ENCODE measurements around the gene UTS2R.

UTS2R gene

GRCh38 chr17:82371333-82372248 is at the start of gene UTS2R:
TSS of gene UTS2R (plus strand) at chr17:82371765. CDS start at chr17:82374325, 2,560 bp downstream.
- no peak for DNase-seq (ENCODE audit: low spot score)

DNA sequence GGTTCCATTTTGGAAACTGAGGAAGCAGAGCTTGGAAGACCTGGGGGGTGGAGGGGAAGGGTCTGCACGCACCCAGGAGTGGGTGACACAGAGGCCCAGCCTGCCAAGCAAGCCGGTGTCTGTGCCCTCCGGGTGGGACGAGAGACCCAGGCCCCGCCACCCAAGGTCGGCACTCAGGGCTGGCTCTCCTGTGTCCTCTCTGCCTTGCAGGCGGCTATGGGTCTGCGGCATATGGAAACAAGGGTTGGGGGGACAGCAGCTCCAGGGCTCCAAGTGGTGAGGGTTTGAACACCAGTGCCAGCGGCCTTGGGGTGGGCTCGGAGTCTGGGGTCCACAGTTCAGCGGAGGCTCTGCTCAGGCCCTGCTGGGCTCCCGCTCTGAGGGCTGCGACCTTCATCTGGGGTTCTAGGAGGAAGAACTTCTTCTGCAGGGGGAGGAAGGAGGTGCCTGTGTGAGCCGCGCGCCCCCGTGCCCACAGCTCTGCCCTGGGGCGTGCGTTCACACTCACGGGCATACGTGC is 49.6 kb upstream of the UTS2R start:
- no peak for DNase-seq (ENCODE audit: low spot score)

DNA sequence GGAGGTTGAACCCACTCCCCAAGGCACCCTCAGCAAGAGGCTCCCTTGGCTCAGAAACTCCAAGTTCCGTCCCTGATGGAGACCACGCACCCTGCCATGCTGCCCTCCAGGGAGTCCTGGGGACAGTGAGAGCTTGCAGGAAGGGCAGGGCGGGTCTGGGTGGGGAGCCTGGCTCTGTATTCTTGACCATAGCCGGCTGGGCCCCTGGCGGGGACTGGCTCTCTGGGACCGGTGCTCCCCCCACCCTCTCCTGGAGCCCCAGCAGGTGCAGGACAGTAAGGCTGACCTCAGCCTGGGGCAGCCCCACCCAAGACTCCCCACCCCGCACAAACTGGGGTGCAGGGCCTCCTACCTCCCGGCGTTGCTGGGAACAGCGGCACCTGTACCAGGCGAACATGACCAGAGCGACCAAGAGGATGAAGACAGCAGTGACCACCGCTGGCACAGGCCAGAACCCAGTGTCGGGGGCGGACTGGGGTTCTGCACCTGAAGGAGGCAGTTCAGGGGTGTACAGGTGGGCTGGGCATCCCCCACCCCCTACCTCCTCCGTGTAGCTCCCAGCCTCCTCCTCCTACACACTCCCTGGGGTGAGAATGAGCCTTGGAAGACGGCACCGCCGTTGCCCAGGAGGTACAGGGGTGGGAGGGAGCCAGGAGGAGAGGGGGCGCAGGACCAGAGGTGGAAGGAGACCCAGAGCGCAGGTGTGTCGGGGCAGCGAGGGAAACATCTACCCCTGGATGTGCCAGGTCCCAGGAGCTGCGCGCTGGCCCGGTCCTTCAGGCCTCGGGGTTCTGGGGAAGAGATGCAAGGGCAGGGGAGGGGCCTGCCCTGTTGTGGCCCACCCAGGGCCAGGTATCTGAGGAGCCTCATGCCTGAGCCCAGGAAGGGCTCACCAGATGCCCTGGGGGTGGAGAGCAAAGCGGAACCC is 48.8 kb upstream of the UTS2R start:
- DNase-seq (ENCODE audit: low spot score): no peak

DNA sequence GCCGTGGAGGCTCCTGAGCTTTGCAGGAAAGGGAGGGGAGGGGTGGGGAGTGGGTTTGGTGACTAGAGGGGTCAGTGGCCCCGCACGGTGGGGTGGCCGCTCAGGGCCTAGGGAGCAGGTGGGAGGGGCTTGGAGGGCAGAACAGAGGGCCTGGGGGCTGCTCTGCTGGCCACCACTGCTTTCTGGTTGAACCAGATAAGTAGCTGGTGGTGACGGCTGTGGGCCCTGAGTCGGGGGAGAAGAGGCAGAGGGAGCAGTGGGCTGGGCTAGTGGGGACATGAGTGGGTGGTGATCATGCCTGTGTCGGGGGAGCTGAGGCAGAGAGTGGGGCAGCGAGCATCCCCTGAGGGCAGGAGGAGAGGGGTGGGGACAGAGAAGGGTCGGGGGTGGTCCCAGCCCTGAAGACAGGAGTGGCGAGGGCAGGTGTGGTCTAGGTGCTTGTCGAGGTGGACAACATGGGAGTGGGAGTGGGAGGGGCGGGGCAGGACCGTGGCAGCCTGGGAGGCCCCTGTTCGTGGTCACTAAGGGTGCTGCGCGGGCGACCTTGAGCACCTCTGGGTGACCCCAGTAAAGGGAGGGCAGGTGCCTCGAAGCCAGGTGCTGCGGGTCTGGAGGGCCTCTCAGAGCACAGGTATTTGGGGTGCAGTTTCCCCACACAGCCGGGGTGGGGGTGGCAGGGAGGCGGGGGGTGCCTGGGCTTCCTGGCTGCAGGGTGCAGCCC is 47.9 kb upstream of the UTS2R start:
- no peak for DNase-seq (ENCODE audit: low spot score)

GRCh38 chr17:82324566-82325285 is 46.8 kb upstream of the UTS2R start:
- DNase-seq (ENCODE audit: low spot score): no peak

DNA sequence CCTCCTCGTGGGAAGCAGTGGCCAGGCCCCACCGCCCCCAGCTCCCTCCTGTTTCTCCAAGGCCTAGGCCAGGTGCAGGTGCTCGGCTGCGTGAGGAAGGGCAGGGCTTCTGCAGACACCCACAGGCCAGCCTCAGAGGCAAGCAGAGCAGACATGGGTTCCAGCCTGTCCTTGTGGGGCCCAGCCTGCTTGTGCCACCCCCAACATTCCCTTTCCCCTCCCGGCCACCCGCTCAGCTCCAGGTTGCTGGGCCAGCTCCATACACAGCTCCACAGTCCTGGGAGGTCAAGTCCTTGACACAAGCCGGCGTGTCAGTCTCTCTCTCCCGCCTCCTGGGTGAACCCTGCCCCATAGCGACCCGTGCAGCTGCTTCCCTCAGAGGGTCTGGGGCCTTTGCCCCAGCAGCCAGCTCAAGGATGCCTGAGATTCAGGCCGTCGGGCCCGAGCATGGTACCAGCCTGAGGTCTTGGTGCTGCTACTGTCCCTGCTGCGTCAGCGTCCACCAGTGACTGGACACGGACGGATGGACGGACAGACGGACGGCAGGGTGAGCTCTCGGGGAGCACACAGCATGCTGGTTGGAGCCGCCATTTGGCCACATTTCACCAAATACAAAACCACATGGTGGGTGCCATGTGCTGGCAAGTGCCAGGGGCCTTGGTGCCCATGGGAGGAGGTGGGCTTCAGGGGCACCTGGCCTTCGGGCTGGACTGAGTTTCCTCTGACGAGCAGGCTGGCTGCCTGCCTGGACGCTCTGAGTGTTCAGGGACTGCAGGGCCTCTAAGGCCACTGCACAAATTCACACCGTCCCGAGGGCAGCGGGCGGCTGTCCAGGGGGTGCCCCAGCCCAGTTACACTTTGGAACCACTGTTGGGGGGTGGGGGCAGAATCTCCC is 46.0 kb upstream of the UTS2R start:
- DNase-seq (ENCODE audit: low spot score): no peak

DNA sequence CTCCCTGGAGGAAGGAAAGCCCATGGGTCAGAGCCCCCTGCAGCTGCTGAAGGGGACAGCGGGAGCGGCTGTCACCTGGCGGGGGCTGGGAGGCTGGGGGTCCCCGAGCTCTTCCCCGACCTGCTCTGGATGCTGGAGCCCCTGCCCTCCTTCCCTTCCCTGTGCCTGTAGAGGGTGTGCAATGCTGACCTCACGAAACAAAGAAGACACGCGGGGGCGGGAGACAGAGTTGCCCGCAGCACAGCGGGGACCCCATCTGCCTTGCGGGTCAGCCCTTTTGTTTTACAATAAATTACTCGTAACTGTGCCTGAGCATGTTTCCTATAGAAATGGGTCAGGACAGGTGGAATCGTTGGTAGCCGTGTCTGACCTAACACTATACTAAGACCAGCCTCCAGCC is 44.3 kb upstream of the UTS2R start:
- DNase-seq (ENCODE audit: low spot score): no peak

GRCh38 chr17:82327757-82328140 is 43.8 kb upstream of the UTS2R start:
- DNase-seq (ENCODE audit: low spot score): no peak

DNA sequence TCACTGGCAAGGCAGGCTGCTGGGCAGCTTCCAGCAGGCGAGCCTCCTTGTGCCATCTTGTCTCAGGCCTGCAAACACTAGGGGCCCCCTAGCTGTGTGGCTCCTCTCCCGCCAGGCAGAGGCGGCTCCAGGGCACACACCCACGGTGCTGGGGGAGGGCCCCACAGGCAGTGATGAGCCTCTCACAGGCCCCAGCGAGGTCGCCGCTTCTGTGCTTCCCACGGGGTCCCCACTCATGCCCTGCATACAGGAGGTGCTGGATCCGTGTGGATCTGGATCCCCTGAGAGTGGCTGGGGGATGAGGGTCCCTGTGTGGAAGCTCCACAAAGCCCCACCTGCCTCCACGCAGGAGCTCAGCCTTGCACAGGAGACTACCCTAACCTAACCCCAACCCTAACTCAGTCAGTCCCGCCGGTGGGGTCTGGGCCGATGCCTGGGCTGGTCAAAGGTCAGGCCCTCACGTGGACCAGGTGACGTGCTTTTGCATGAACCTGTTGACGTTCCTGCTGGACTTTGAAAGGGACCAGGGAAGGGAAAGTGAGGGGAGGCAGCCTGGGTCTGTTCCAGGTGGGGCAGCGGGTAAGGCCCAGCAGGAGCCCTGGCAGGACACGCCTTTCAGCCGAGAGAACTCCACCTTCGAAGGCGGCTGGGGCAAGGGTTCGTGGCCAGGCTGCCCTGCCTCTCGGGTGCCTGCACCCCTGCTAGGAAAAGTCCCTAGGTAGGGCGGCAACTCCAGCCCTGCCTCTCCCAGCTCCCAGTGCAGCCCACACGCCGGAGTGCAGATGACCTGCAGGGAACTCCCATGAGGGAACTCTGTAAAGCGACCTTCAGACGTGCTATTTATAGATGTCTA is 43.2 kb upstream of the UTS2R start:
- DNase-seq (ENCODE audit: low spot score): no peak

- no peak for DNase-seq (ENCODE audit: low spot score)
Measured at GRCh38 chr17:82328994-82329507, 42.5 kb upstream of the UTS2R start.

DNA sequence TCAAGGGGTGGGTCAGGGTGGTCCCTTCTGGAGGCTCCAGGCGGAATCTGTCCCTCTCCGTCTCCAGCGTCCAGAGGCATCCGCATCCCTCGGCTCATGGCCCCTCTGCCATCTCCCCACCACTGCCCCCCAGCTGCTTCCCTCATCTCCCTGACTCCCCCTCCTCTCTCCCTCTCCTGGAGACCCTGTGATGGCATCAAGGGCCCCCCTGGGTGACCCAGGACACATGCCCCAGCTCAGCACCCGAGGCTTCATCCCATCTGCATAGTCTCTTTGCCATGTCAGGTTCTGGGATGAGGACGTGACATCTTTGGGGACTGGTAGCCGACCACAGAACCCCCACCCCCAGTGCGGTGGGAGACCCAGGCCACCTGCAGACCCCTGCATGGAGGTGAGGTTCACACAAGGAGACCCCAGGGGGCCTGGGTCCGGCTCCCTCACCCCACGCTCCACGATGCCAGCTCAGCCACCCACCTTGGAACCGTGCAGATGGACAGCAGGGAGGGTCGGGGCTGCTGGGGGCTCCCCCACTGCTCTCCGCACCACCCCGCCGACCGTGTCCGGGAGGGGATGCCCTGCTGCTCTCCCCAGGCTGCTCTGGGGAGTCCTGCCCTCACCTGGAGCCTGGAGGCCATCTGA is 41.8 kb upstream of the UTS2R start:
- no peak for DNase-seq (ENCODE audit: low spot score)

- DNase-seq (ENCODE audit: low spot score): peak; percentile 85
Measured at GRCh38 chr17:82330322-82331239, 41.0 kb upstream of the UTS2R start.

DNA sequence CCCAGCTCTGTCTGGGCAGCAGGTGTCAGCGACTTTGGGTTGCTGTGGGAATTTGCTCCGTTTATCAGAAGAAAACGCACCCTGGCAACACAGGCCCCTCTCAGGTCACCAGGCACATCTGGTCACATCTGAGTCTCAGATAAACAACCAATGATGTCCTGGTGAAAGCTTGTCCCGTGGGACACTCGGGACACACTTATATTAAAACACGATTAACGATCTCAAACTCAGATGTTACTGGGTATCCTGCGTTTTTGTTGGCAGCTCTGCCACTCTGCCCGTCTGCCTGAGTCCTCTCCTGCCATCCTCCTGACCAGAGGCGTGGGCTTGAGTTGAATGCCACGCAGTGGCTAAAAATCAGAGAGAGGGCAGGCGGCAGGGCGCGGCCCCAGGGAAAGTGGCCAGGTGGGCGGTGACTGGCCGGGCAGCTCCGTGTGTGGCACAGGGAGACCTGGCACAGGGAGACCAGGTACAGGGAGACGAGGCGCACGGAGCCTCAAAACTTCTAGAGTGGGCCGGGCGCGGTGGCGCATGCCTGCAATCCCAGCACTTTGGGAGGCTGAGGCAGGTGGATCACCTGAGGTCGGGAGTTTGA is 40.1 kb upstream of the UTS2R start:
- DNase-seq (ENCODE audit: low spot score): no peak

DNA sequence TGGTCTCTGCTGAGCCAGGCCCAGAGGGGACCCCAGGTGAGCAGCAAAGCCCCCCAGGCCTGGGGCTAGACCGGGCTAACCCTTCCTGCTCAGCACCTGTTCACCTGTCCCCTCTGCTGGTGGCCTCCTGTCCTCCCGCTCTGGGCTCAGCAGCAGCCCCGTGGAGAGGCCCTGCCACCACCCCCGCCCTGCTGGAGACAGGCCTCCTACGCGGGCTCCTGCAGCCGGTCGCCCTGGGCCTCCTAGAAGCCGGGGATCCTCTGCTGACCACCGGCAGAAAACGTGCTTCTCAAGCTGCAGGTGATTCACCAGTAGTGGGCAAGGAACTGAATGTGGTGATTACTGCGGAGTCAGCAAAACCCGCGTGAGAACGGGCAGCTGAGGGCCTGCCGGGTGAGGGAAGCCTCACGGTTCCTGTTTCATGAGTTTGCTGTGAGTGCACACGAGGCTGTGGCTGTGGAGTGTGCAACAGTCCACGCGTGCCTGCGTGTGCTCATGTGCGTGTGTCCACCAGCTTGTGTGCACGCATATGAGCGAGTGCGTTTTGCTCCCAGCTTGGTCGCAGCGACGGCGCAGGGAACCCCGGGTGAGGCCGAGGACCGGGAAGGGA is 38.8 kb upstream of the UTS2R start:
- peak; percentile 73 for DNase-seq (ENCODE audit: low spot score)

DNA sequence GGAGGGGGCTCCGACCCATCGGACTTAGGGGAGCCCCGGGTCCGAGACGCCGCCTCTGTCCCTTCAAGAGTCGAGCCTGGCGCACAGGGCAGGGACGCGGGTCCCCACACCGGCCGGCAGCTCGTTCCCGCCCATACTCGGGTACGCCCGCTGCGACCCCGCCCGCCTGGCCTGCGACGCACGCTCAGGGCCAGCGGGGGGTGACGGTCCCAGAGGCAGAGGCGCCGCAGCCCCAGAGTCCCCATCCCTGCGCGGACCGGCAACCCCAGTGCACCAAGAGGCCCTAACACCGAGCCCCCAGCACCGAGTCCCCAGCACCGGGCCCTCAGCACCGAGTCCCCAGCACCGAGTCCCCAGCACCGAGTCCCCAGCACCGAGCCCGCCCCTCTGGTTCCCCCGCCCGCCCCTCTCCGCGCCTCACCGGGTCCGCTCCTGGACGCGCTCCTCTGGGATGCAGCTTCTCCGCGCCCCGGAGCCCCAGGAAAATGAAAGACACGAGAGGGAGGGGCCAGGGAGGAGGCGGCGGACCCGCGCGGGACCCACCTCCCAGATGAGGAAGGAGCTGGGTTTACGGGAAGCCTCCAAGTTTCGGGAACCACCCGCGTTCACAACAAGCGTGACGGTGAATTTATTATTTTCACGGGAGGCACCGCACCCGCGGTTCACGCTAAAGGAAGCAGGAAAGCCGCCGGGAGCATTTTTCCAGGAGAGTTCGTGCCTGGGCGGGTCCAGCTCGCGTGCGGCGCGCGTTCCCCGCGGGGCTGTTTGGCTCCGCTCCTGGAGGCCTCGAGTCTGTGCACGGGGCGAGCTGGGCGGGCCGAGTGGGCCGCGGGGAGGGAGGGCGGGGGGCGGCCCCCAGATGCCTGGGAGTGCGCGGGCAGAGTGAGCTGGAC is 38.0 kb upstream of the UTS2R start, which contains the start of gene SECTM1:
SECTM1 (minus strand) TSS at position 488 of the 893 bp plus-strand sequence. CDS start 6,526 bp downstream, outside the sequence.
- DNase-seq (ENCODE audit: low spot score): no peak
